Measurements from ENCODE around the gene MKI67. TPM values are rescaled to one million over a fixed set of nuclear protein-coding genes. Genes with fewer than 3 reads are reported as not detected.
"Not testable (repeated sequence)": the region's sequence is repeated elsewhere in the genome, so short reads cannot be mapped to it uniquely, and the experiment has no call there.

Gene MKI67
- total RNA-seq, 1 donor from 2014 or later: 1.2 TPM

DNA sequence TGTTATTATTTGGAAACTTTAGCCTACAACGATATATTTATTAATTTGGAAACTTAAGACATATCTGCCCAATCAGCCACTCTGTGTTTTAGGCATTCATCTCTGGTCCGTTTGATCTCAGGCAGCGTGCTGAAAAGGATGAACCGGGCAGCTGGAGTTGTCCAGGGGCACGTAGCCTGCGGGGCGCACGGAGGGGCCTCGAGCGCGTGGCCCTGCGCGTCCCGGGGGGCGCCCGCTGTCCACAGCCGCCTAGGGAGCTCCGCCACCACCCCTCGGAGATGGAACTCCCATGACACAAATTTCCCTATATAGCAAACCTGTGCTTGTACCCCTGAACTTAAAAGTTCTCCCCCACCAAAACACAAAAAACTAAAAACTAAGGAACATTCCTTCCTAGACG, 24.3 kb upstream of the MKI67 start:
- DNase-seq (ENCODE audit: low spot score in 2 of 2): no peak
- FAIRE-seq: no peak

DNA sequence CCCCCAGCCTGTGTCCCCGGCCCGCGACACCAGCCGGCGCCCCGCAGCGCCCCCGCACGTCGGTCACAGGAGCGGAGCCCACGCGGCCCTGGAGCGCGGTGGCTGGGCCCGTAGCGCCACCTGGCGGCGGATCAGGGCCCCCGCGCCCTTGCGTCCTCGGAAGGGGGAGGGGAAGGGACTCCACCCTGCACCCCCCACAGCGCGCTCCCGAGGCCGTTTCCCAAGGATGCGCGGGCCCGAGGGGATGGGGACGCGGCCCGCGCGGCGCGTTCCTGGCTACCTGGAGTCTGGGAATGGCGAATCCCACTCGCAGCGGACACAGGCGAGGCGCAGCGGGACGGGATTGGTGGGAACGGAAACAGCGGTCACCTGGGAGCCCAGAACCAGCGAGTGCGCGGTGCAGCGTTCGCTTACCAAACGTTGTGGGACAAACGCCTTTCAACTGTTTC, 23.8 kb upstream of the MKI67 start:
- no peak for FAIRE-seq
- peak; percentile 86 to 91 for DNase-seq (ENCODE audit: low spot score in 2 of 2)

DNA sequence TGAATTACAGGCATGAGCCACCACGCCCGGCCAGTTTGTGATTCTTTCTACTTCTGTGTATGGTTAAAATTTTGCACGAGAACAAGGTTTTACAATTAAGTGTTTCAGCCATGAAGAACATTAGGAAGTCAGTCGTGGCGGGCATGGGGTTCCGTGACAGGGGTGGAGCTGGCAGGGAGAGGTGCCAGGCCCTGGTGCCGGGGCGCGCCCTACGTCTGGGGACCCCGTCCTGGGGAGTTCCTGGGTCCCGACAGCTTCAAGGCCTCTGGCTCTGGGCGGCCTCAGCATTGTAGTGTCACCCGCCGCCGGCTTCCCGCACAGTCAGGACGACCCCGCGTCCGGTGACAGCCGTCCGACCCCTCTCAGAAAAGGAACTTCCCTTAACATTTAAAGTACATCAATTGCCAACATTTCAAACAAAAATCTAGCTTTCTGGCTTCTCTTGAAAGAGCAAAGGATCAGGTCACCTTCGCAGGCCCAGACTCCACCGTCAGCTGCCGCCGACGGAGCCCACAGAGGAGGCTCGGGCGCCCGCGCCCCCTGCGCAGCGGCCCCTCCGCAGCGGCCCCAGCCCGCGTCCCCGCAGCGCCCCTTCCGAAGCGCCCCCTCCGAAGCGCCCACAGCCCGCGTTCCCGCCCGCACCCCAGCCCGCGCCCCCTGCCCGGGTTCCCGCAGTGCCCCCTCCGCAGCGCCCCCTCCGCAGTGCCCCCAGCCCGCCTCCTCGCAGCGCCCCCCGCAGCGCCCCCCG, 23.2 kb upstream of the MKI67 start:
- DNase-seq (ENCODE audit: low spot score in 2 of 2) (no peak), FAIRE-seq (no peak)

DNA sequence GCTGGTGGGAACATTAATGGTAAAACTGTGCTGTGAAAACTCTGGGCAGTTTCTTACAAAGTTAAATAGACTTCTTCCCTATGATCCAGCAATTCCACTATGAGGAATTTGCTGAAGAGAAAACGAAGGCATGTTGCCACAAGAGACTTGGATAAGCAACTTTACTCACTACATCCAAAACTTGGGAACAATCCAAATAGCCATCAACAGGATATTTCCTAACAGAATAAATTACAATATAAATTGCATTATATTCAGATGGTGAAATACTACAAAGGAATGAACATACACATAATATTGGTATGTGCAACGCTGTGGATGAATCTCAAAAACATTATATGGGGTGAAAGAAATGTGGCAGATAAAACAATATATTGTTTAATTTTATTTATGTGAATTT, 21.4 kb upstream of the MKI67 start:
- FAIRE-seq (no peak), DNase-seq (ENCODE audit: low spot score in 2 of 2) (no peak)

DNA sequence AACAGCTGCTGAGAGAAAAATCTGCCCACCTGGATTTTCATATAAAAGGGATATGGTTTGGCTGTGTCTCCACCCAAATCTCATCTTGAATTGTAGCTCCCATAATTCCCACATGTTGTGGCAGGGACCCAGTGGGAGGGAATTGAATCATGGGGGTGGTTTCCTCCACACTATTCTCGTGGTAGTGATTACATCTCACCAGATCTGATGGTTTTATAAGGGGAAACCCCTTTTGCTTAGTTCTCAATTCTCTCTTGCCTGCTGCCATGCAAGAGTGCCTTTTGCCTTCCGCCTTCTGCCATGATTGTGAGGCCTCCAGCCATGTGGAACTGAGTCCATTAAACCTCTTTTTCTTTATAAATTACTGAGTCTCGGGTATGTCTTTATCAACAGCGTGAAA, 20.8 kb upstream of the MKI67 start:
- DNase-seq (ENCODE audit: low spot score in 2 of 2): no peak
- no peak for FAIRE-seq

DNA sequence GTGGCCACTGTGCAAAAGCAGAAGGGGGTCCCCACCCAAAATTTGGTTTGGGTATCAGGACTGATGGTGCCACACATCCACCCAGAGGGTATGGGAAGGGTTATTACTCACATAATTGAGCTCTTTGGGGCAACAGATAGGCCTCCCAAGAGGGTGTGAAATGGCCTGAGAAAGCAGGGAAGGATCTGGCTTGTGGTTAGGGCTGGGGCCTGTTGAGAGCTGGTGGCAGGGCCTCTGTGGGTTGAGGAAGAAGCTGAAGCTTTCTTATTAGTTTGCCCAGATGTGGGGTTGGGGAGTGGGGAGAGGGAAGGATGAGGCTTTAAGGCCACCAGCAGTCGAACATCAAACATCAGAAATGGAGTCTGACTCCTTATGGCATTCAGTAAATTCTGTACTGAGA, 18.3 kb upstream of the MKI67 start:
- no peak for DNase-seq (ENCODE audit: low spot score in 2 of 2)
- FAIRE-seq: no peak

DNA sequence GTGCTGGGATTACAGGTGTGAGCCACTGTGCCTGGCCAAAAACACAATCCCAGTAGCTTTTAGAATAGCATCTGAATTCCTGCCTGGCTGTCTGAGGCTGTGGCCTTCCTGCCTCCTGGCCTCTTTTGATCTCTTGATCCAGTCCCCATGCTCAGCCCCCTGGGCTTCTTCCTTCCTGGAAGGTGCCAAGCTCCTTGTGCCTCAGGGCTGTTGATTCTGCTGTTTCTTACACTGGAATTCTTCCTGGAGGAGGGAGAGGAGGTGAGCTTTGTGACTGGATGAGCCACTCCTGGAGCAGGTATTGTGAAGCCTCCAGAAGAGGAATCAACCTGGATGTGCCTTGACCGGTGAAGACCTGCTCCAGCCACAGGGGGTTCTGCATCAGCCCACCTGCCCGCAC, 17.3 kb upstream of the MKI67 start:
- FAIRE-seq (no peak), DNase-seq (ENCODE audit: low spot score in 2 of 2) (no peak)

DNA sequence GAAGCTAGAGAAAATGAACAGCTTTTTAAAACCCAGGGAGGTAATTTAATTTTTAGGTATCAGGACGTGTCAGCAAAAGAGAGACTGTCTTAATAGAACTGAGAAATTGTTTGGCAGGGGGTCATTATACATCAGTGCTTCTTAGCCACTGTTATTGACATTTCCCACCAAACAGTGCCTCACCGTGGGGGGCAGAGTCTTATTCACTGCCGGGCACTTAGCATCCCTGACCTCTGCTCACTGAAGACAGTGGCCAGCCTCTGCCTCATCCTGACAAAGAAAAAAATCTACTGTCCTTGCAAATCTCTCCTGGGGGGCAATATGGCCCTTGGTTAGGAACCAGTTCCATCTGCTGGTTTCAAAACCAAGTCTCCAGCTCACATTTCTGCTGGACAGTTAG, 14.2 kb upstream of the MKI67 start:
- no peak for FAIRE-seq
- no peak for DNase-seq (ENCODE audit: low spot score in 2 of 2)

DNA sequence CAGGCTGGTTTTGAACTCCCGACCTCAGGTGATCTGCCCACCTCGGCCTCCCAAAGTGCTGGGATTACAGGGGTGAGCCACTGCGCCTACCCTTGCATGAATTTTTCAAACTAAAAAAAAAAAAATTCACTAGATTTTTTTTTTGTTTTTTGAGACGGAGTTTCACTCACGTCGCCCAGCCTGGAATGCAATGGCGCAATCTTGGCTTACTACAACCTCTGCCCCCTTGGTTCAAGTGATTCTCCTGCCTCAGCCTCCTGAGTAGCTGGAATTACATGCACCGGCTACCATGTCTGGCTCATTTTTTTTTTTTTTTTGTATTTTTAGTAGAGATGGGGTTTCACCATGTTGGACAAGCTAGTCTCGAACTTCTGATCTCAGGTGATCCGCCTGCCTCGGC, 12.2 kb upstream of the MKI67 start:
- not testable (repeated sequence) for DNase-seq (ENCODE audit: low spot score in 2 of 2); FAIRE-seq

DNA sequence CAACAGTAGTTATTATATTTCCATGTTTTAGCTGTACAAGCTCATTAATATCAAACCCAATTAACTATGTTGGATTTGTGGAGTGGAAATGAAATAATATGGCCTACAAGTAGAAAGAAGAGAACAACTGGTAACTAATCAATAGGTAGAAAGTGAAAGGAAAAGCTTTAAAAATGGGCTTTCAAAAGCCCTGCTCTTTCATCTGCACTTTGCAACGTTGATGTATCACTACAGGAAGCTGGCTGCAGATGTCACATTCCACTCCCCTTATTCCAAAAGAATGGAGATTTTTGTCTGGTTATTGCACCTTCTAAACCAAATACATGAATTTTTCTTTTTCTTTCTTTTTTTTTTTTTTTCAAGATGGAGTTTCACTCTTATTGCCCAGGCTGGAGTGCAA, 11.7 kb upstream of the MKI67 start:
- DNase-seq (ENCODE audit: low spot score in 2 of 2) (no peak), FAIRE-seq (no peak)

DNA sequence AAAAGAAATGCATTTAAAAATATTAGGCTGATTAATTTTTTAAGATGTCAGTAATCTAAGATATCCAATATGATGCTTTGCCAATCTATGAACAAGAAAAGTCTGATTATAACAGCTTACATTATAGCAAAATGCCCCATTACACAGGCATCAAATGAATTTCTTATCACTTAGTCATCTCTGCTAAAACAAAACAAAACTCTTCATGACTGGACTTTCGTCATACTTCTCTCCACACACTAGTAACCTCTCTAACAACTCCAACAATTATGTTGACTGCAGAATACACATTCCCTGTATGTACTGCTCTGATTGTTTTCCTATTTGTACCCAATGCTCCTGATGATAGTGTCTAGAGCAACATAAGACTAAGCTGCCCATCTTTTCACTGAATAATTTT, 3.8 kb upstream of the MKI67 start:
- no peak for FAIRE-seq
- DNase-seq (ENCODE audit: low spot score in 2 of 2): no peak

DNA sequence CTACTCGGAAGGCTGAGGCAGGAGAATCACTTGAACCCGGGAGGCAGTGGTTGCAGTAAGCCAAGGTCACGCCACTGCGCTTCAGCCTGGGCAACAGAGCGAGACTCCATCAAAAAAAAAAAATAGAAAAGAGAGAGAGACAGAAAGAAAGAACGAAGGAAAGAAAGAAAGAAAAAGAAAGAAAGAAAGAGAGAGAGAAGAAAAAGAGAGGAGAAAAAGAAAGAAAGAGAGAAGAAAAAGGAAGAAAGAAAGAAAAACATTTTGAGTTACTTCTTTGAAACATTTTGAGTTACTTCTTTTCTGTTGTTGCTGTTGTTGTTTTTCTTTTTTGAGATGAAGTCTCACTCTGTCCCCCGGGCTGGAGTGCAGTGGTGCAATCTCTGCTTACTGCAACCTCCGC, 2.4 kb upstream of the MKI67 start:
- FAIRE-seq (no peak), DNase-seq (ENCODE audit: low spot score in 2 of 2) (no peak)

DNA sequence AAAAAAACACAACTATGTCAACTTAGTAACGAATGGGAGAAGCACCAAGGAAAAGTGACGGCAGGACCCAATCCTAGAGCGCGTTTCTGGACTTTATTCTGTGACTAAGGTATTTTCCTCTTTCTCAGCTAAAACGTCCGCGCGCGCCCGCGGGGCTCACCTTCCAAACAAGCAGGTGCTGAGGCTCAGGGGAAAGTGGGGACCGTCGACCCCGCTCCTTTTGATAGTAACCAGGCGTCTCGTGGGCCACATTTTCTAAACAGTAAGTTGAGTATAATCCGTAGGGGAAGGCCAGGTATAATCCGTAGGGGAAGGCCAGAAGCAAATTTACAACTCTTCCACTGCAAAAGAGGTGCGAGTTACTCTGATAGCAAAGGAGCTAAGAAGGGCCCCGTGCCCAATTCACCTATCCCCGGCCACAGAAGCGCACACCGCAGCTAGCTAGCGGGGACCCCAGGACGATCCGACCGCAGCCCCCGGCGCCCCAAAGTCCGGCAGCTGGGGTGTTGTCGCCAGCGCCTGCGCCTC, 743 bp downstream of the MKI67 start:
- DNase-seq (ENCODE audit: low spot score in 2 of 2): no peak
- FAIRE-seq: no peak

DNA sequence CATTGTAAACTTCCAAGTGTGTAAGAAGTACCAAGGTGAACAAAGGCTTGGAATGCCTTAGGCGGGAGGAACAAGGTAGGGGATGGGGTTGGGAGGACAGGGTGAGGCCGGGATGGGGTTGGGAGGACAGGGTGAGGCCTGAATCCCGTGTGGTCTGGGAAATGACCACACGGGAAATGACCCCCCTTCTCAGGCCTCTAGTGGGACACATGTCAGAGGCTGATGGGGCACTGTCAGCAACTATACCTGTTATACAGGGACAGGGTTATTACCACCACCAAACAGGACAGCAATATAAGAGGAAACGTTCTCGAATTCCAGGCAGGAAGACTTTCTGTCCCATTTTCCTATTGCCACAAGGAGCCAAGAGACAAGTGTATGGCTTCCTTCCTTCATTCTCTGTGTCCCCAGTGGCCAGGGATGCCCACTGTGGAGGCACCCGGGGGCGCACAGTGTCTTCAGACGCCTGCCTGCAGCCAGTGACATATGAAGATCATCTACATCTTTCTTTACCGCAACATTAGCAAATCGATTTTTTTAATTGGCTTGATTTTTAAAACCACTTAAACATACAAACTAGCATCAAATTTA, 1.3 kb downstream of the MKI67 start:
- FAIRE-seq: no peak
- DNase-seq (ENCODE audit: low spot score in 2 of 2): no peak

DNA sequence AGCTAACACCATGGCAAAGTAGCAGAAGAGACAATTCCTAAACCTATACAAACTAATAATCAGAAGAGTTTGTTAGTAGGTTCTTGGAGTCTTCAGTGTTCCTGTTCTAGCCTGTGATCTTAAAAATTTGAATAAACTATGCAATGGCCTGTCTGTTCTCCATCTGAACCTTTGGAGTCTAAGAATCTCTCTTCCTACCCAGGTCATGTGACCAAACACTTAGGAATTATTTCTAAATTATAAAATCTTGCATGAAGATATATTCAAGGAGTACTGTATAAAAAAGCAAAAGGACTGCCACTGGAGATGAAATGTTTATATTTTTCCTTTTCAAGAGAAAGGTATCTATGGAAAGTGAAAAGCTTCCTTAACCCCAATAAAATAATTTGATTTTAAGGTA, 2.4 kb downstream of the MKI67 start:
- DNase-seq (ENCODE audit: low spot score in 2 of 2) (no peak), FAIRE-seq (no peak)

DNA sequence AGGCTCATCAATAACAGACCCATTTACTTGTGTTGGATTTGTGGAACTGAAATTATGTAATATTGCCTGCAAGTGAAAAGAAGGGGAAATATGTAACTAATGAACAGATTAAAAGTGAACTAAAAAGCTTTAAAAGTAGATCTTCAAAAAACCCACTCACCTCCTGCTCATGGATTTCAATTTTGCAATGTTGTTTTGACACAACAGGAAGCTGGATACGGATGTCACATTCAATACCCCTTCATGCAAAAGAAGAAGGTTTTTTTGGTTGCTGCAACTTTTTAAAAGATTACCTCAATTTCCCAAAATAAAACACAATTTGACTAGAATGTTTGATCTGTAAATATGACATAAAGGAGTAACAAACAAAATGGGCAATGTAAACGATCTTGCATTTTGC, 3.3 kb downstream of the MKI67 start:
- FAIRE-seq (no peak), DNase-seq (ENCODE audit: low spot score in 2 of 2) (no peak)

DNA sequence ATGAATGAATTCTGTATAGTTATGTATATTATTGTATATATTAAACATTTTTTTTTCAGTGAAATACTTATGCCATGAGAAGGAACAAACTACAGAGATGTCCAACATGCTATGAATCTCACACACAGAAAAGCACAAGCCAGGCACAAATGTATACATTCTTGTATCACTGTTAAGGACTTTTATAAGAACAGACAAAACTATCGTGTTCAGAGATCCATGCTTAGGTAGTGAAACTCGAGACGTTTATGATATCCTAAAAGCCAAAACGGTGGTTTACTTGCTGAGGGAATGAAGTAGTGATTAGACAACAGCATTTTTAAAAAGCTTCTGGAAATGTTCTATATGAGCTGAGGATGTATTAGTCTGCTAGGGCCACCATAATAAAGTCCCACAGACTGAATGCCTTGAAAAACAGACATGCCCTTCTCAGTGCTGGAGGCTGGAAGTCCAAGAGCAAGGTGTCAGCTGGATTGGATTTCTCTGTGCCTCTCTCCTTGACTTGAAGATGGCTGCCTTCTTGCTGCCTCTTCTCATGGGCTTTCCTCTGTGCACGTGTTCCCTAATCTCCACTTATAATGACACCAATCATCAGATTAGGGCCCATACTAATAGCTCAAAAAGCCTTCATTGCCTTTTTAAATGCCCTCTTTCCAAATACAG, 4.3 kb downstream of the MKI67 start:
- FAIRE-seq: no peak
- no peak for DNase-seq (ENCODE audit: low spot score in 2 of 2)

DNA sequence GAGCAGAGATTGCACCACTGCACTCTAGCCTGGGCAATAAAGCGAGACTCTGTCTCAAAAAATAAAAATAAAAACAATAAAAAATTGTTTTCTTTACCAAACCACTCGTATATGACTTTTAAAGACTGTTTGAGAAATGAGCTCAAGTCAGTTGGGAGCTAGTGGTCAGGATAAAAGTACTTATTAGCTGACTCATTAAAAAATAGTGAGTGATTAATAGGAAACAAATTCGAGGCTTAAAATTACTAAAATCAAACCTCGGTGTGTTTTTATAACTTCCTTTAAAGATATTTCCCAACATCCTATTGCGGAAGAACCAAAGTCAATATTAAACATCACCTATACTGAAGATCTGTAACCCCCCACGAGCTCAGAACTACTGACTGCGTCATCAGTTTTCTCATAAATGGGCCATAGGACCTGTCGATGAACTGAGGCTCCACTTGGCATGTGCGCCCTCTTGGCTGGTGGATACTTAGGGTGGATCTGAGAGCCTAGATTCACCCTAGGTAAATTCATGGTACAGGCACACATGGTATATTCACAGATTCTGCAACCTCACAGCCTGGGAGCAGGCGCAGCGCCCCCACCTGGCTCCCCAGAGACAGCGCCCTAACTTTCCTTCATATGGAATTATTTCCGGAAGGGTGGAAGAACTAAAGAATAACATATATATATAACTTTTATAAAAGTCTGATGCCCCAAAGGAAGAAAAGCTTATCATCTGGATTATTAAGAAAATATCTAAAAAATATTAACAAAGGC, 9.2 kb downstream of the MKI67 start:
- no peak for FAIRE-seq
- no peak for DNase-seq (ENCODE audit: low spot score in 2 of 2)

DNA sequence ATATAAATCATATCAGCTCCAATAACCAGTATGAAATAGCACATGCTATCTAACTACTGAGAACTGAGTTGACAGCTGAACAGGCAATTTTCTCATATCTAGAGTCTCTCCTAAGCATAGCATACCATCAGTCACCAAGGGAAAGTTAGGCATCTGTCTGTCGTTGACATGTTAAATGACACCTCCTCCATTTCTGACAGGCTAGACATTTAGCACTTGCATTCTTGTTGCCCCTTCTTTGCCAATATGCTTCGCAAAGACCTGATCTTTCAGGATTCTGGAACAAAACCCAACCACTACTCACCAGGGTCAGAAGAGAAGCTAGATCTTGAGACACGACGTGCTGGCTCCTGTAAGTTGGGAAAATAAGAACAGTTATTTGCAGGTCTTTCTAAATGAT, 10.0 kb downstream of the MKI67 start:
- DNase-seq (ENCODE audit: low spot score in 2 of 2) (no peak), FAIRE-seq (no peak)

DNA sequence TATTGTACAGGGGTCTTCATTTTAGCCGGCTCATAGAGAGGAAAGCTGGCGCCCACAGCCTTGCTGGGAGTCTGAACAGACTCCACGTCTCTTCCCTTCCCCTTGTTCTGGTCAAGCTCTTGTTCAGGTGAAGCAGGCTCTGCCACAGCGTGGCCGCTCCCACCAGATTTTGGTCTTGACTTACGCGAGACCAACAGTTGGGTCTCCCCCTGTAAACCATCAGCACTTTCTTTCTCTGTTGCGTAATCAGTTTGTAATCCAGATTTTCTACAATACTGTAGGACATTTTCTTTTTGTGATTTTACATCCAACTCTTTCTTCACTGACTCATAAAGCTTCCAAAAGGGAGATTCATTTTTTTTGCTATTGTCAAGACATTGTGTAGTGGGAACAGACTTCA, 10.9 kb downstream of the MKI67 start:
- DNase-seq (ENCODE audit: low spot score in 2 of 2) (no peak), FAIRE-seq (no peak)

DNA sequence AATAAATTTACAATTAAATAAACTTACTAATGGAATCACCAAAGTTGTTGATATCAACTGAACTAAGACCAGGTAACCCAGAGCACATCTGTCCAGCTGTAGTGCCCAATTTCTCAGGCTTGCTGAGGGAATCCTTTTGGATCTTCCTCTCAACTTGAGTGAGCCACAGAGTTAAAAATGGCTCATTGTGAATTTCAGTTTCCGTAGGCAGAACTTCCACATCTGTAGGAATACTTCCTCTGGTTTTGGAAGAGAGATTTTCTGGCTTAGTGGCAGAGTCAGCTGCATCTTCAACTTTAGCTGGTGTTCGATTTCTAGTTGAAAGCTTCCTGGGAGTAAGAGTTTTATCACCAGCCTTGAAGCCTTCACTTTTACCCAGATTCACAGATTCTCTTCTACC, 11.3 kb downstream of the MKI67 start:
- DNase-seq (ENCODE audit: low spot score in 2 of 2): no peak
- no peak for FAIRE-seq
